Spleen (tissue), 7 donors: Measurements from ENCODE around the gene ENTR1.

Experiments used
- POLR2A ChIP-seq, 3 donors: fragments of 450-650 bp; IDR thresholded peaks; one replicate each; pipeline ENCODE4 v1.5.1; 2017; ENCODE audit warnings: antibody characterized with exemption in 3 of 3, mild to moderate bottlenecking in 1 of 3
- TF ChIP-seq, protein P1 (sequence below), 11 experiments: fragments of 200-600 bp in 7 of 11; fragments of 450-650 bp in 4 of 11; sonication (generic) in 4 of 11; IDR thresholded peaks in 8 of 11; conservative IDR thresholded peaks in 3 of 11; 1 replicate in 7 of 11; 2 replicates in 4 of 11; pipeline versions ENCODE4 v1.4.0 to v1.8.0; 2016 to 2021; ENCODE audit warnings: antibody characterized with exemption in 11 of 11, inconsistent platforms in 4 of 11, mild to moderate bottlenecking in 1 of 11
- donor health status: DM: no; HTN: no; CAD: no; lungs with moderate emphysema.
- donor health status: DM: no; HTN: no; CAD: no.
- donor health status: DM: no; HTN: no; CAD: no.

DNA sequence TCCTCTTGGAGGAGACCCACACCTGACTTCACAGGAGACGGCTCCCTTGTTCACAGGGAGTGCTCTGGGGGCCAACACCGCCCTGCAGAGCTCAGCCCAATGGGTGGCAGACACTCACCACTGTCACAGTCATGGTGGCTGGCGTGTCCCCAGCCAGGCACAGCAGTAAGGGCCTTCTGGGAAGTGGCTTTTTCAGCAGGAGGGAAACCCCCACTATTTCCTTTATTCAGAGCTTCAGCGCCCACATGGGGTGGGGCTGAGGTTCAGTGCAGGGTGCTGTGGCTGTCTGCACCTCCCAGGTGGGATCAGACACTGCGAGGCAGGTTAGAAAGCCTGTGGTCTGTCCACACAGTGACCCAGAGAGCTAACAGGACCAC is 6.9 kb downstream of the ENTR1 start:
- no peak for TF ChIP-seq POLR2A (IDR thresholded peaks at IDR 0.05)
- TF ChIP-seq, protein P1, sequence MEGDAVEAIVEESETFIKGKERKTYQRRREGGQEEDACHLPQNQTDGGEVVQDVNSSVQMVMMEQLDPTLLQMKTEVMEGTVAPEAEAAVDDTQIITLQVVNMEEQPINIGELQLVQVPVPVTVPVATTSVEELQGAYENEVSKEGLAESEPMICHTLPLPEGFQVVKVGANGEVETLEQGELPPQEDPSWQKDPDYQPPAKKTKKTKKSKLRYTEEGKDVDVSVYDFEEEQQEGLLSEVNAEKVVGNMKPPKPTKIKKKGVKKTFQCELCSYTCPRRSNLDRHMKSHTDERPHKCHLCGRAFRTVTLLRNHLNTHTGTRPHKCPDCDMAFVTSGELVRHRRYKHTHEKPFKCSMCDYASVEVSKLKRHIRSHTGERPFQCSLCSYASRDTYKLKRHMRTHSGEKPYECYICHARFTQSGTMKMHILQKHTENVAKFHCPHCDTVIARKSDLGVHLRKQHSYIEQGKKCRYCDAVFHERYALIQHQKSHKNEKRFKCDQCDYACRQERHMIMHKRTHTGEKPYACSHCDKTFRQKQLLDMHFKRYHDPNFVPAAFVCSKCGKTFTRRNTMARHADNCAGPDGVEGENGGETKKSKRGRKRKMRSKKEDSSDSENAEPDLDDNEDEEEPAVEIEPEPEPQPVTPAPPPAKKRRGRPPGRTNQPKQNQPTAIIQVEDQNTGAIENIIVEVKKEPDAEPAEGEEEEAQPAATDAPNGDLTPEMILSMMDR (IDR thresholded peaks at IDR 0.05 in 8 of 11, conservative IDR thresholded peaks at IDR 0.05 in 3 of 11), result no peak
